Posterior vena cava (tissue), 2 donors: ENCODE measurements around the gene GHSR. TPM values are rescaled to one million over a fixed set of nuclear protein-coding genes. Genes with fewer than 3 reads are reported as not detected.

Experiments used
- DNase-seq: peaks from one replicate; pipeline ENCODE4 v3.0.0-alpha.2; 2020; ENCODE audit warnings: low spot score
- intact Hi-C, 2 donors: fragments of 100-400 bp; cut with DNase I; formaldehyde crosslinking; loops; one replicate each; pipeline versions ENCODE4 v1.14.1 to v1.14.2; 2022 to 2023
- total RNA-seq, 2 donors: library from RNA; stranded (reverse); fragmentation: NEBNext Ultra II Directional; extraction: Animal tissue kit (Norgen Biotek cat#: 25700); gene quantifications; one replicate each; pipeline ENCODE4 v1.2.1, GENCODE V29; 2021
- donor health status: DM: yes; HTN: yes; CAD: no.
- donor health status: DM: yes; HTN: yes; CAD: no.

GHSR gene
- total RNA-seq, 2 donors from 2014 or later: not detected

- intact Hi-C loops: no loop called here
These were observed 5.7 kb downstream of the GHSR start for GRCh38 chr3:172442606-172443005.

GRCh38 chr3:172441581-172441980, 6.7 kb downstream of the GHSR start:
- intact Hi-C loops: no loop called here
- no peak for DNase-seq

More at GRCh38 chr3:172442606-172443005, 5.7 kb downstream of the GHSR start:
- DNase-seq: no peak

GRCh38 chr3:172438186-172438585, 10.1 kb downstream of the GHSR start:
- intact Hi-C loops: no loop called here
- DNase-seq: no peak

DNA sequence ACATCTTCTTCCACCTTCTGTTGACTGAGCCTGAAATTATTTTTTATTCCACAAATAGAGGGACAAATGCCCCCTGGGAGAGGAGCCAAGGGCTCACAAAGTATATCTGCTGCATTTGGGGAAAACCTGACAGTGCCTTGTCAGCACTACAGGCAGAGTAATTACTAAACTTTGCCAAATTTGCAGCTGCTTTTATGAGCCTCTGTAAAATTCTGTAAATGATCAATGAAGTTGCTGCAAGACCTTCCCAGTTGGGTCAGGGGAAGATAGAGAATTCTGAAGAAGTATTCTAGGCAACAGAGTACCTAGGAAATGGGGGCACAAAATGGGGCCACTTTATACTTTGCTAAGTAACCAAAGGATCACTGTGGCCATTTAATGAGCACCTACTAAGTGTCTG, 10.5 kb downstream of the GHSR start:
- DNase-seq: no peak
- intact Hi-C loops: no loop called here

DNA sequence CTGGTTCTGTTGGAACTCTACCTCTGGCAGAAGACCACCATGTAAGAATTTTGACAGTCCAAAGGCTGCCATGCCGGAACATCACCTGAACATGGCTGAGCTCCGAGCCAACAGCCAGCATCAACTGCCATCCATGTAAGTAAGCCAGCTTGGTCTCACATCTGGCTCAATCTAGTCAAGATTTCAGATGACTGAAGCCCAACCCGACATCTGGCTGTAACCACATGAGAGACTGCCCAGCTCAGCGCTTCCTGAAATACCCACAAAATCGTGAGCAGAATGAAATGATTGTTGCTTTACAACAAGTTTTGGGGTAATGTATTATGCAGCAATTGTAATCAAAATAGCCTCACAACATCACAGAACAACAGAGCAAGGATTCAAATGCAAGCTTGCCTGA, 32.9 kb downstream of the GHSR start:
- no peak for DNase-seq
- intact Hi-C loops: no loop called here

GRCh38 chr3:172411478-172411947, 36.7 kb downstream of the GHSR start:
- intact Hi-C loops: no loop called here
- DNase-seq: no peak

GRCh38 chr3:172410702-172411477, 37.4 kb downstream of the GHSR start:
- no peak for DNase-seq
- intact Hi-C loops: no loop called here

- intact Hi-C loops: no loop called here
- no peak for DNase-seq
These were observed 40.4 kb downstream of the GHSR start for GRCh38 chr3:172407872-172408271.

DNA sequence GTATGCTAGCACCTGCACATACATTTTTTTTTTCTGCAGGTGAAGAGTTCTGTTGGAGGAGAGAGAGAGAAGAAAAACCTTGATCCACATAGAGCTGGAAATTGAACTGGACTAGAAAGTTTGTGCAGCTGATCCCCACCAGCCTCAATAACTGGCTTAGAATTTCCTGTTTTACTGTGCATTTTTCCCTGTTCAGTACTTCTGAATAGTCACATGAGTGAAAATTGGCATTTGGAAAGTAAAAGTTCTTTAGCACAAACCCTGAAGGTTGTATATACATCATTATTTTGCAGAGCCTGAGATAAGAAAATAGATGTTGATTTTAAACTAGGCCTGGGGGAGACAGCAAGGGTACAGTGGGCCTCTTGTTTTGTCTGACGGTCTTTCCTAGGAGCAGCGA, 42.3 kb downstream of the GHSR start:
- DNase-seq: no peak
- intact Hi-C loops: no loop called here

DNA sequence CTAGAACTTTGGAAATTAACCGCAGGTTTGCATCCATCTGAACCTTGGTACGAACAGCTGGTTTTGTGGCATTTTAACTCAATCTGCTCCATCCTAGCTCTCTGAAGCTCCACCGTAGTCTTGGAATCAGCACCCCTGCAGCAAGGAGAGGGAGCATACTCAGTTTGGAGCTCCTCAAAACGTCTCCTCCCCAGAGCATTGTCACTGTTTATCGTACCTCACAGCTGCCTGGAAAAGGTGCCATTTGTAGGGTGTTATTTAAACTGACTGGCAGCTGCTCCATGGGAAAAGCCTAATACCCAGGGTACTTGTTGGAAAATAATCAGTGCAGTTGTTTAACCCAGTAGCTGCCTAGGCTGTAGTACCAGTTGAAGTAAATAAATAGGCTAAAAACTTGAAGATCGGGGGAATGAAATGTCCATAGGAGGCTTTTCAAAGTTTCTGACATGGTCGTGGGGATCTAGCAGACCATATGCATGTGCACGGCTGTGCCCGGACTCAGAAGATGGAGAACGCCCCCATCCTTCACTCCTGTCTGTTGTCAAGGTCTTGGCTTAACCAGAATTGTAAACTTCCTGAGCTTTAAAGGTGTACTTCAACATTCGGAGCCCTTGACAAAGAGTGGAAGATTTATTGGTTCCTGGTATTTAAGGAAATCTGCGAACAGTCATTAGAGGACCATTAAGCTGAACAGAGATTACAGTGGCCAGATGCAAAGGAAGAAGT, 43.9 kb downstream of the GHSR start:
- DNase-seq: no peak

DNA sequence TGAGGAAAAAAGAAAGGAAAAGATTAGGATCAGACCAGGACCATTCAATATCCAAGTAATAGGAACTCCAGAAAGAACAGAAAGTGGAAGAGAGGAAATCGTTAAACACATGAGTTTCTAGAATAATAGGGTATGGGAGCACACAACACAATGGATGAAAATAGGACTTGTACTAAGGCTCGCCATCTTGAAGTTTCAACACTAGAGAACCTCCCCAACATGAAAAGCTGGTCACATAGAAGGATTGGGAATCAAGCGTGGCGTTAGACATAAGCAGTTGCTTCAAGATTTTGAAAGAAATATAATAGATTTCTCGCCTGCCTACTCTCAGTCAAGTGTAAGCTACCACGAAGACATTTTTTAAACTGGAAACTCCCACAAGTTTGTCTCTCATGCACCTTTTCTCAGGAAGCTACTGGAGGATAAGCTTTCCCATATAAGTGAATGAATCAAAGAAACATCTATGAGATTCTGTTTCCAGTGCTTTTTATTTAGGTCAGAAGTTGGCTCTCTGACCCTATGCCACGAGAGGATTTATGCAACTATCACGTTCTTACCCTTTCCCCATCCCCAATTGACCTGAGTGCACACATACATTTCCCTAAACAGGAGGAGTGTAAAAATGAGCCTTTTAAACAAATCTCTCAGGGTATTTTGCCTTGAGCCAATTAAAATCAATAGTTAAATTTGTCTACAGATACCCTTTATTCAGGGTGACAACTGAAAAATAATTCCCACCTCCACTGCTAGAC, 45.2 kb downstream of the GHSR start:
- DNase-seq: no peak
- intact Hi-C loops: no loop called here

More for the DNA sequence above, 43.9 kb downstream of the GHSR start:
- intact Hi-C loops: no loop called here

GRCh38 chr3:172402090-172402489, 46.2 kb downstream of the GHSR start:
- DNase-seq: no peak
- intact Hi-C loops: no loop called here

DNA sequence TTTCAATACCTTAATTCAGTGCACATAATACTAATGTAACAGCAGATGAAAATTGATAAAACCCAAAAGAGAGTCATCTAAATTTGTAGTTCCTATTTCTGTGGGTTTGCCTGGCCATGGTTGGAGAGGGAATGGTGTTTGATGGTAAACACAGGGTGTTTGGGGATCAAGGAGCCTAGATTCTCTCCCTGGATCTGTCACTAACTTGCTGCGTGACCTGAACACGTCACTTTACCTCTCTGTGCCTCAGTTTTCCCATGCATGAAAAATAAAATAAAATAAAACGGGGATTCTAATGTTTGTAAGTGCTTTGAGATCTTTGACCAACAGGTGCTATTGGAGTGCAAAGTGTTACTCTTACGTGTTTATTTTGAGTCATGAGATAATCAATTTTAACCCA, 49.8 kb downstream of the GHSR start:
- no peak for DNase-seq
- intact Hi-C loops: no loop called here

- intact Hi-C loops: no loop called here
- no peak for DNase-seq
These were observed 50.4 kb downstream of the GHSR start for GRCh38 chr3:172397716-172398405.

GRCh38 chr3:172396400-172396799, 51.9 kb downstream of the GHSR start:
- intact Hi-C loops: no loop called here
- DNase-seq: no peak

- intact Hi-C loops: no loop called here
- no peak for DNase-seq
These were observed 53.6 kb downstream of the GHSR start for GRCh38 chr3:172394692-172395091.
